NCI-H2227 treated with DMSO at 0.1 percent for 48 hours (cell line): Measurements from ENCODE around the gene TLR3.
A peak's percentile ranks its signal among the peaks of the same experiment; 100 is the strongest.

Experiments
- DNase-seq: peaks from one replicate; lab custom pipeline; 2025; lab: John Stamatoyannopoulos, UW

The TLR3 gene

GRCh38 chr4:186105647-186106321 lies 36.8 kb downstream of the TLR3 start:
- no peak for DNase-seq

GRCh38 chr4:186107947-186108346 lies 39.0 kb downstream of the TLR3 start:
- DNase-seq: no peak

- no peak for DNase-seq
These were observed 39.4 kb downstream of the TLR3 start for GRCh38 chr4:186108391-186108790.

GRCh38 chr4:186109245-186109644 lies 40.3 kb downstream of the TLR3 start:
- DNase-seq: no peak

- DNase-seq: no peak
These were observed 47.7 kb downstream of the TLR3 start for GRCh38 chr4:186116697-186117096.

GRCh38 chr4:186118582-186118981 lies 49.6 kb downstream of the TLR3 start:
- no peak for DNase-seq

GRCh38 chr4:186121057-186121456 lies 52.1 kb downstream of the TLR3 start:
- DNase-seq: no peak

GRCh38 chr4:186128842-186129241 lies 59.9 kb downstream of the TLR3 start:
- DNase-seq: no peak

GRCh38 chr4:186131935-186132334 lies 63.0 kb downstream of the TLR3 start:
- no peak for DNase-seq

- DNase-seq: no peak
These were observed 63.8 kb downstream of the TLR3 start for GRCh38 chr4:186132577-186133242.

GRCh38 chr4:186134257-186134656 lies 65.3 kb downstream of the TLR3 start:
- no peak for DNase-seq

- DNase-seq: no peak
These were observed 65.9 kb downstream of the TLR3 start for GRCh38 chr4:186134861-186135260.

- DNase-seq: peak; percentile 11
These were observed 68.3 kb downstream of the TLR3 start for GRCh38 chr4:186137196-186137794.
